H9 (cell line): Measurements from ENCODE around the gene GALNT9. TPM values are rescaled to one million over a fixed set of nuclear protein-coding genes. Genes with fewer than 3 reads are reported as not detected.

Source experiments
- DNase-seq: peaks from one replicate; pipeline ENCODE4 v3.0.0-alpha.2; 2017
- H2AFZ ChIP-seq: one replicate; pipeline ENCODE4 v1.6.1; 2013; ENCODE audit warnings: mild to moderate bottlenecking, low read length, control low read depth, moderate library complexity
- H2AK5ac ChIP-seq: 2 replicates; pipeline ENCODE4 v1.6.1; 2013; ENCODE audit warnings: low read length, control low read depth, mixed read lengths; ENCODE audit not compliant: insufficient read length
- H2BK120ac ChIP-seq: one replicate; pipeline ENCODE4 v1.6.1; 2013; ENCODE audit warnings: low read depth, mild to moderate bottlenecking, low read length, control low read depth, inconsistent platforms; ENCODE audit not compliant: poor library complexity, severe bottlenecking
- H2BK12ac ChIP-seq: 2 replicates; pipeline ENCODE4 v1.6.1; 2013; ENCODE audit warnings: low read length, control low read depth, mixed read lengths, low read depth; ENCODE audit not compliant: insufficient read length
- H2BK15ac ChIP-seq: 2 replicates; pipeline ENCODE4 v1.6.1; 2013; ENCODE audit warnings: low read depth, low read length, control low read depth
- H2BK20ac ChIP-seq: one replicate; pipeline ENCODE4 v1.6.1; 2013; ENCODE audit warnings: low read depth, mild to moderate bottlenecking, low read length, control low read depth, inconsistent platforms; ENCODE audit not compliant: poor library complexity, severe bottlenecking
- H2BK5ac ChIP-seq: 2 replicates; pipeline ENCODE4 v1.6.1; 2013; ENCODE audit warnings: low read length, control low read depth, mixed read lengths; ENCODE audit not compliant: insufficient read length
- H3K14ac ChIP-seq: 2 replicates; pipeline ENCODE4 v1.6.1; 2013; ENCODE audit warnings: low read length, control low read depth; ENCODE audit not compliant: insufficient read depth
- H3K18ac ChIP-seq: 2 replicates; pipeline ENCODE4 v1.6.1; 2013; ENCODE audit warnings: low read depth, mild to moderate bottlenecking, mixed read lengths, low read length, control low read depth; ENCODE audit not compliant: insufficient read length
- H3K23ac ChIP-seq: 2 replicates; pipeline ENCODE4 v1.6.1; 2013; ENCODE audit warnings: low read length, control low read depth, mixed read lengths, low read depth; ENCODE audit not compliant: insufficient read length
- H3K23me2 ChIP-seq: 2 replicates; pipeline ENCODE4 v1.6.1; 2013; ENCODE audit warnings: low read depth, mild to moderate bottlenecking, mixed read lengths, low read length, control low read depth; ENCODE audit not compliant: insufficient read length, poor library complexity, severe bottlenecking
- H3K27ac ChIP-seq: 2 replicates; pipeline ENCODE4 v1.5.1; 2013; ENCODE audit warnings: low read length, control low read depth, mixed read lengths, low read depth; ENCODE audit not compliant: insufficient read length
- H3K27me3 ChIP-seq: 2 replicates; pipeline ENCODE4 v1.6.1; 2013; ENCODE audit warnings: low read length, control low read depth, inconsistent platforms; ENCODE audit not compliant: insufficient read depth
- H3K4ac ChIP-seq: 2 replicates; pipeline ENCODE4 v1.6.1; 2013; ENCODE audit warnings: low read depth, mild to moderate bottlenecking, control low read depth, inconsistent platforms, low read length, moderate library complexity
- H3K4me1 ChIP-seq: 2 replicates; pipeline ENCODE4 v1.6.1; 2013; ENCODE audit warnings: low read length, control low read depth, inconsistent platforms; ENCODE audit not compliant: insufficient read depth
- H3K4me2 ChIP-seq: 2 replicates; pipeline ENCODE4 v1.6.1; 2013; ENCODE audit warnings: low read length, control low read depth, mixed read lengths; ENCODE audit not compliant: insufficient read length, insufficient read depth
- H3K56ac ChIP-seq: 2 replicates; pipeline ENCODE4 v1.6.1; 2013; ENCODE audit warnings: low read depth, mild to moderate bottlenecking, mixed read lengths, low read length, control low read depth; ENCODE audit not compliant: insufficient read length
- H3K79me1 ChIP-seq: 2 replicates; pipeline ENCODE4 v1.6.1; 2013; ENCODE audit warnings: low read depth, mild to moderate bottlenecking, moderate library complexity, low read length, control low read depth, inconsistent platforms; ENCODE audit not compliant: insufficient read depth, poor library complexity, severe bottlenecking
- H3K79me2 ChIP-seq: 2 replicates; pipeline ENCODE4 v1.6.1; 2013; ENCODE audit warnings: low read length, control low read depth, inconsistent platforms; ENCODE audit not compliant: insufficient read depth
- H3K9ac ChIP-seq: 2 replicates; pipeline ENCODE4 v1.6.1; 2013; ENCODE audit warnings: low read length, control low read depth, mixed read lengths; ENCODE audit not compliant: insufficient read length; ENCODE audit errors: extremely low read depth
- H3K9me3 ChIP-seq: one replicate; pipeline ENCODE4 v1.6.1; 2013; ENCODE audit warnings: low read depth, low read length, inconsistent platforms; ENCODE audit not compliant: control insufficient read depth
- H3T11ph ChIP-seq: one replicate; pipeline ENCODE4 v1.6.1; 2013; ENCODE audit warnings: mild to moderate bottlenecking, low read length, control low read depth, inconsistent platforms
- H4K20me1 ChIP-seq: one replicate; pipeline ENCODE4 v1.6.1; 2013; ENCODE audit not compliant: control insufficient read depth, insufficient read length, insufficient read depth
- H4K5ac ChIP-seq: 2 replicates; pipeline ENCODE4 v1.6.1; 2013; ENCODE audit warnings: low read depth, mild to moderate bottlenecking, mixed read lengths, low read length, control low read depth; ENCODE audit not compliant: insufficient read length
- H4K8ac ChIP-seq: replicated peaks from 2 replicates; pipeline ENCODE4 v1.6.1; 2013; ENCODE audit warnings: low read length, control low read depth, mixed read lengths, low read depth; ENCODE audit not compliant: insufficient read length
- H4K91ac ChIP-seq: 2 replicates; pipeline ENCODE4 v1.6.1; 2013; ENCODE audit warnings: low read depth, mild to moderate bottlenecking, moderate library complexity, mixed read lengths, low read length, control low read depth; ENCODE audit not compliant: insufficient read length
- H3K27ac Mint-ChIP-seq, 3 experiments: 2 replicates in 2 of 3; 3 replicates in 1 of 3; pipeline ENCODE4 v1.8.0; 2020 to 2021; ENCODE audit warnings: mixed read lengths in 3 of 3, mild to moderate bottlenecking in 1 of 3, moderate library complexity in 1 of 3
- H3K27me3 Mint-ChIP-seq: 2 replicates; pipeline ENCODE4 v1.8.0; 2021; ENCODE audit warnings: low read depth, mild to moderate bottlenecking, moderate library complexity, mixed read lengths
- H3K36me3 Mint-ChIP-seq, 3 experiments: 2 replicates in 2 of 3; 3 replicates in 1 of 3; pipeline ENCODE4 v1.8.0; 2020 to 2021; ENCODE audit warnings: low read depth in 3 of 3, mixed read lengths in 3 of 3; ENCODE audit not compliant: insufficient read depth in 1 of 3
- H3K4me1 Mint-ChIP-seq, 2 experiments: 2 replicates each; pipeline ENCODE4 v1.8.0; 2020; ENCODE audit warnings: mixed read lengths in 2 of 2
- H3K4me3 Mint-ChIP-seq, 2 experiments: 2 replicates in 1 of 2; 3 replicates in 1 of 2; pipeline ENCODE4 v1.8.0; 2020 to 2021; ENCODE audit warnings: mild to moderate bottlenecking in 2 of 2, mixed read lengths in 2 of 2, moderate library complexity in 1 of 2
- H3K9me3 Mint-ChIP-seq, 2 experiments: 2 replicates in 1 of 2; 3 replicates in 1 of 2; pipeline ENCODE4 v1.8.0; 2020; ENCODE audit warnings: mild to moderate bottlenecking in 2 of 2, mixed read lengths in 2 of 2, moderate library complexity in 1 of 2
- WGBS: extraction: QIAGEN DNeasy Blood & Tissue Kit; methylation state at CpG from one replicate; pipeline ENCODE4 v1.1.7; 2013; ENCODE audit warnings: missing lambda C conversion rate, low lambda C conversion rate, mixed read lengths; ENCODE audit not compliant: insufficient read length; ENCODE audit errors: extremely low coverage; 5-methylcytosine and 5-hydroxymethylcytosine counted together
- total RNA-seq: library from RNA; stranded (reverse); gene quantifications from 2 replicates; pipeline ENCODE4 v1.2.1, GENCODE V29; 2021
- TF ChIP-seq, protein P1 (sequence below): fragments of 200-600 bp; sonication (generic); conservative IDR thresholded peaks from 3 replicates; pipeline ENCODE4 v1.8.0; 2021; ENCODE audit warnings: antibody characterized with exemption, mild to moderate bottlenecking

GALNT9 gene
- total RNA-seq, 1 experiment from 2014 or later = 0.35 TPM

DNA sequence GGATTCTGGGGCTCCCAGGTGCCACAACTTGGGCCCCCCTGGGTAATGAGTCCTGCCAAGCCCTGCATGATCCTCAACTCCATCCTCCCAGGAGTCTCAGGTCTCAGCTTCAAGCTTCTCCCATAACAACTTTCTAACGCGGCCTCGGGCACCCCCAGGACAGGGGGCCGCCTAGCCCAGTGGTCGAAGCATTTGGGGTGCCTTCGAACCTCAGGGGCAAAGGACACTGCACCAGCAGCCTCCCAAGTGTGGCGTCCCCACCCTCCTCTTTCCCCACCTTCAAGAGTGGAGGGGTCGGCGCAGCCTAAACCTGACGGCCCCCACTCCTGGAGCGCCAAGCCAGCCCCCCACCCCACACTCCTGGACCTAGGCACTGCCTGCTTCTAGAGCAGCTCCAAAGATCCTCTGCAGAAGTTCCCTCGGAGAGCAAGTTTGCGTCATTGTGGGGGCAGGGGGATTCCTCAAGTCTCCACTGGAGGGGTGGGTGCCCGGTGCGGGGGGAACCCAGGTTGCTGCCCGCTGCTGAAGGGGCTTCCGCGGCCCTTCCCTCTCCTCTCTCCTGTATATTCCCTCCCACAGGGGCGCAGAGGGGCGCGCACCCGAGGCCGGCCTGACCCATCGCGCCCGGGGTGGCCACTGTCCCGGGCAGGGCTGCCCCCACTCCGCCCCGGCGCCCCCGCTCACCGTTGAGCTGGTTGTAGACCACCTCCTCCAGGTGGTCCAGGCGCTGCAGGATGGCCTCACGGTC lies 933 bp downstream of the GALNT9 start:
- Histone ChIP-seq H2BK12ac (no peak overlapping the region), H3K14ac (no peak overlapping the region), H3K4me2 (peak overlapping the region; percentile 16), H3K9ac (no peak overlapping the region), H3K4ac (no peak overlapping the region), H4K8ac (no peak overlapping the region), H4K91ac (no peak overlapping the region), H3K18ac (no peak overlapping the region), H2BK15ac (no peak overlapping the region), H2BK120ac (no peak overlapping the region), H3K27ac (no peak overlapping the region), H4K5ac (no peak overlapping the region), H2AFZ (no peak overlapping the region), H3K23me2 (no peaks in the 10 kb centered on the region), H3K4me1 (no peaks in the 10 kb centered on the region), H3K23ac (no peak overlapping the region), H2BK5ac (no peak overlapping the region), H3K27me3 (peaks cover 42% of the 10 kb centered on the region), H2BK20ac (no peak overlapping the region), H2AK5ac (no peak overlapping the region), H3K56ac (no peak overlapping the region), H3K79me2 (no peaks in the 10 kb centered on the region), H3K79me1 (no peaks in the 10 kb centered on the region), H3T11ph (no peak overlapping the region), H4K20me1 (no peaks in the 10 kb centered on the region), H3K9me3 (no peaks in the 10 kb centered on the region)
- peaks cover 0 to 10% of the 10 kb centered on the region in 2 experiments; a peak in 3 of 5 replicates for H3K9me3 Mint-ChIP-seq
- whole genome bisulfite sequencing = no CpG with 5 or more reads among the region's 34 CpGs
- peak overlapping the region; percentile 17 to 50; a peak in 2 of 5 replicates for H3K4me3 Mint-ChIP-seq
- TF ChIP-seq, protein P1, sequence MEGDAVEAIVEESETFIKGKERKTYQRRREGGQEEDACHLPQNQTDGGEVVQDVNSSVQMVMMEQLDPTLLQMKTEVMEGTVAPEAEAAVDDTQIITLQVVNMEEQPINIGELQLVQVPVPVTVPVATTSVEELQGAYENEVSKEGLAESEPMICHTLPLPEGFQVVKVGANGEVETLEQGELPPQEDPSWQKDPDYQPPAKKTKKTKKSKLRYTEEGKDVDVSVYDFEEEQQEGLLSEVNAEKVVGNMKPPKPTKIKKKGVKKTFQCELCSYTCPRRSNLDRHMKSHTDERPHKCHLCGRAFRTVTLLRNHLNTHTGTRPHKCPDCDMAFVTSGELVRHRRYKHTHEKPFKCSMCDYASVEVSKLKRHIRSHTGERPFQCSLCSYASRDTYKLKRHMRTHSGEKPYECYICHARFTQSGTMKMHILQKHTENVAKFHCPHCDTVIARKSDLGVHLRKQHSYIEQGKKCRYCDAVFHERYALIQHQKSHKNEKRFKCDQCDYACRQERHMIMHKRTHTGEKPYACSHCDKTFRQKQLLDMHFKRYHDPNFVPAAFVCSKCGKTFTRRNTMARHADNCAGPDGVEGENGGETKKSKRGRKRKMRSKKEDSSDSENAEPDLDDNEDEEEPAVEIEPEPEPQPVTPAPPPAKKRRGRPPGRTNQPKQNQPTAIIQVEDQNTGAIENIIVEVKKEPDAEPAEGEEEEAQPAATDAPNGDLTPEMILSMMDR = no peak
- peaks cover 5 to 16% of the 10 kb centered on the region in 2 experiments for H3K4me1 Mint-ChIP-seq
- no peak overlapping the region for H3K27ac Mint-ChIP-seq
- no peaks in the 10 kb centered on the region for H3K36me3 Mint-ChIP-seq
- DNase-seq = no peak
- H3K27me3 Mint-ChIP-seq = peaks cover 86% of the 10 kb centered on the region
